SK-N-SH treated with all-trans-retinoic acid at 6 μM for 48 hours (cell line): ENCODE measurements around the gene ANO5.

Experiments used
- ATAC-seq: fragments of 200-7000 bp; cut with Tn5 transposase; 3 replicates; pipeline ENCODE4 v1.9.1; 2020; ENCODE audit warnings: mild to moderate bottlenecking, moderate library complexity
- ARNTL ChIP-seq: fragments of 450-650 bp; formaldehyde crosslinking; IDR thresholded peaks from 2 replicates; pipeline ENCODE4 v1.5.0; 2020; ENCODE audit warnings: low read depth, mild to moderate bottlenecking, moderate library complexity, borderline replicate concordance
- BACH2 ChIP-seq: fragments of 250-450 bp; sonication (Bioruptor Pico); IDR thresholded peaks from 2 replicates; pipeline ENCODE4 v1.9.0; 2021; ENCODE audit warnings: mild to moderate bottlenecking, borderline replicate concordance
- CREB5 ChIP-seq: fragments of 250-450 bp; sonication (Bioruptor Pico); IDR thresholded peaks from 2 replicates; pipeline ENCODE4 v1.5.1; 2020; ENCODE audit warnings: low read depth, mild to moderate bottlenecking, moderate library complexity
- CSDC2 ChIP-seq: fragments of 250-450 bp; sonication (Bioruptor Pico); IDR thresholded peaks from 2 replicates; pipeline ENCODE4 v1.5.0; 2020; ENCODE audit warnings: mild to moderate bottlenecking, moderate library complexity
- CSRNP3 ChIP-seq: fragments of 250-450 bp; sonication (Bioruptor Pico); IDR thresholded peaks from 2 replicates; pipeline ENCODE4 v1.5.1; 2021; ENCODE audit warnings: mild to moderate bottlenecking, moderate library complexity
- GLIS3 ChIP-seq: fragments of 250-450 bp; sonication (Bioruptor Pico); IDR thresholded peaks from 2 replicates; pipeline ENCODE4 v1.5.0; 2020; ENCODE audit warnings: mild to moderate bottlenecking, moderate library complexity
- ISL1 ChIP-seq: fragments of 250-450 bp; sonication (Bioruptor Pico); IDR thresholded peaks from 2 replicates; pipeline ENCODE4 v2.1.2; 2022; ENCODE audit warnings: mild to moderate bottlenecking, moderate library complexity
- OSR1 ChIP-seq: fragments of 250-450 bp; sonication (Bioruptor Pico); IDR thresholded peaks from 2 replicates; pipeline ENCODE4 v1.8.0; 2022; ENCODE audit warnings: moderate library complexity, mild to moderate bottlenecking, inconsistent platforms
- PATZ1 ChIP-seq: fragments of 250-450 bp; sonication (Bioruptor Pico); IDR thresholded peaks from 2 replicates; pipeline ENCODE4 v1.8.0; 2020; ENCODE audit warnings: mild to moderate bottlenecking, moderate library complexity, borderline replicate concordance
- POU6F1 ChIP-seq: fragments of 250-450 bp; sonication (Bioruptor Pico); IDR thresholded peaks from 2 replicates; pipeline ENCODE4 v1.8.0; 2021; ENCODE audit warnings: low read depth, mild to moderate bottlenecking, moderate library complexity, borderline replicate concordance
- RARB ChIP-seq: fragments of 250-450 bp; sonication (Bioruptor Pico); IDR thresholded peaks from 2 replicates; pipeline ENCODE4 v1.8.0; 2021; ENCODE audit warnings: mild to moderate bottlenecking, moderate library complexity
- TCF4 ChIP-seq: fragments of 250-450 bp; sonication (Bioruptor Pico); IDR thresholded peaks from 2 replicates; pipeline ENCODE4 v1.8.0; 2021; ENCODE audit warnings: mild to moderate bottlenecking, moderate library complexity, borderline replicate concordance
- TOX ChIP-seq: fragments of 250-450 bp; sonication (Bioruptor Pico); IDR thresholded peaks from 2 replicates; pipeline ENCODE4 v1.8.0; 2021; ENCODE audit warnings: mild to moderate bottlenecking, moderate library complexity, borderline replicate concordance
- TSHZ2 ChIP-seq: fragments of 250-450 bp; sonication (Bioruptor Pico); IDR thresholded peaks from 2 replicates; pipeline ENCODE4 v1.5.0; 2020; ENCODE audit warnings: mild to moderate bottlenecking, moderate library complexity
- ZC3H10 ChIP-seq: fragments of 250-450 bp; sonication (Bioruptor Pico); IDR thresholded peaks from 2 replicates; pipeline ENCODE4 v1.5.1; 2021; ENCODE audit warnings: mild to moderate bottlenecking, moderate library complexity
- ZFP3 ChIP-seq: fragments of 250-450 bp; sonication (Bioruptor Pico); IDR thresholded peaks from 2 replicates; pipeline ENCODE4 v1.5.0; 2020; ENCODE audit warnings: mild to moderate bottlenecking, moderate library complexity
- ZFP30 ChIP-seq: fragments of 450-650 bp; formaldehyde crosslinking; IDR thresholded peaks from 2 replicates; pipeline ENCODE4 v1.5.0; 2022; ENCODE audit warnings: mild to moderate bottlenecking, moderate library complexity
- ZNF565 ChIP-seq: fragments of 450-650 bp; formaldehyde crosslinking; conservative IDR thresholded peaks from 2 replicates; pipeline ENCODE4 v1.5.0; 2020; ENCODE audit warnings: low read depth, mild to moderate bottlenecking, moderate library complexity
- ZNF70 ChIP-seq: fragments of 450-650 bp; formaldehyde crosslinking; IDR thresholded peaks from 2 replicates; pipeline ENCODE4 v1.5.0; 2020; ENCODE audit warnings: mild to moderate bottlenecking, moderate library complexity

ANO5 gene

GRCh38 chr11:22192642-22193347 lies at the start of gene ANO5:
TSS of gene ANO5 (plus strand) at chr11:22193085. CDS start at chr11:22193493, 408 bp downstream.
- ATAC-seq = peak; percentile 77
- TF ChIP-seq ISL1 (CRISPR knock-in tag) (no peak), POU6F1 (CRISPR knock-in tag) (no peak), BACH2 (CRISPR knock-in tag) (no peak), TOX (no peak), RARB (CRISPR knock-in tag) (no peak), PATZ1 (CRISPR knock-in tag) (no peak), GLIS3 (CRISPR knock-in tag) (no peak), ZC3H10 (no peak), CREB5 (no peak), TSHZ2 (no peak), CSRNP3 (no peak), TCF4 (CRISPR knock-in tag) (no peak), ZFP30 (CRISPR knock-in tag) (no peak), OSR1 (no peak)

- no peak for TF ChIP-seq ZNF70 (CRISPR knock-in tag)
- TF ChIP-seq TSHZ2 = 0 out of 2 replicates have a peak, but pooled peaks have one; percentile 34
- ATAC-seq = no peak
These were observed 41.2 kb upstream of the ANO5 start for GRCh38 chr11:22151649-22152197.

GRCh38 chr11:22157531-22157930 lies 35.4 kb upstream of the ANO5 start:
- no peak for ATAC-seq
- TF ChIP-seq GLIS3 (CRISPR knock-in tag) (no peak), POU6F1 (CRISPR knock-in tag) (no peak), CSRNP3 (no peak), ZFP30 (CRISPR knock-in tag) (no peak), OSR1 (no peak), RARB (CRISPR knock-in tag) (no peak), ARNTL (no peak), ZFP3 (CRISPR knock-in tag) (no peak), ZNF565 (CRISPR knock-in tag) (no peak), CSDC2 (CRISPR knock-in tag) (no peak), CREB5 (no peak), ZC3H10 (no peak)
